WTC11 (cell line): ENCODE data around the gene IRS2. TPM values are rescaled to one million over a fixed set of nuclear protein-coding genes. Genes with fewer than 3 reads are reported as not detected.

Experiments used
- ATAC-seq: fragments of 200-7000 bp; cut with Tn5 transposase; 2 replicates; pipeline ENCODE4 v1.10.0; 2021; ENCODE audit warnings: mild to moderate bottlenecking, moderate library complexity
- CTCF ChIA-PET: fragments of 300-600 bp; sonication (Branson Sonifier 250); formaldehyde crosslinking; loops from one replicate; lab custom pipeline; 2021; ENCODE audit warnings: antibody characterized with exemption; lab: Charles Lee
- POLR2A ChIA-PET: fragments of 350-600 bp; sonication (Branson Sonifier 250); formaldehyde crosslinking; loops from one replicate; lab custom pipeline; 2021; ENCODE audit warnings: antibody characterized with exemption; lab: Charles Lee
- DNase-seq: peaks from one replicate; pipeline ENCODE4 v3.0.0; 2021; ENCODE audit warnings: low spot score
- H3K27ac Mint-ChIP-seq: 2 replicates; pipeline ENCODE4 v1.8.0; 2021; ENCODE audit warnings: mixed read lengths
- H3K27me3 Mint-ChIP-seq: 2 replicates; pipeline ENCODE4 v1.8.0; 2021; ENCODE audit warnings: low read depth, mild to moderate bottlenecking, moderate library complexity, mixed read lengths
- H3K36me3 Mint-ChIP-seq: 2 replicates; pipeline ENCODE4 v1.8.0; 2021; ENCODE audit warnings: mixed read lengths
- H3K4me1 Mint-ChIP-seq: 2 replicates; pipeline ENCODE4 v1.8.0; 2022; ENCODE audit warnings: mixed read lengths
- H3K4me3 Mint-ChIP-seq: 2 replicates; pipeline ENCODE4 v1.8.0; 2021; ENCODE audit warnings: mild to moderate bottlenecking, moderate library complexity, mixed read lengths
- H3K9me3 Mint-ChIP-seq: 2 replicates; pipeline ENCODE4 v1.8.0; 2021; ENCODE audit warnings: mixed read lengths
- CREB1 ChIP-seq: sonication (generic); formaldehyde crosslinking; IDR thresholded peaks from 2 replicates; pipeline ENCODE4 v1.8.0; 2023; ENCODE audit warnings: mild to moderate bottlenecking, missing genetic modification reagents
- CREM ChIP-seq: sonication (generic); formaldehyde crosslinking; IDR thresholded peaks from 2 replicates; pipeline ENCODE4 v1.8.1; 2022; ENCODE audit warnings: mild to moderate bottlenecking, missing genetic modification reagents, moderate library complexity
- E2F1 ChIP-seq: sonication (generic); formaldehyde crosslinking; IDR thresholded peaks from 2 replicates; pipeline ENCODE4 v1.8.0; 2022; ENCODE audit warnings: mild to moderate bottlenecking, missing genetic modification reagents
- EMX1 ChIP-seq: fragments of 250-450 bp; sonication (Bioruptor Pico); IDR thresholded peaks from 2 replicates; pipeline ENCODE4 v1.8.0; 2021; ENCODE audit warnings: mild to moderate bottlenecking
- FOXP1 ChIP-seq: sonication (generic); formaldehyde crosslinking; IDR thresholded peaks from 2 replicates; pipeline ENCODE4 v1.8.0; 2022; ENCODE audit warnings: missing genetic modification reagents, mild to moderate bottlenecking, moderate library complexity, borderline replicate concordance
- FOXP4 ChIP-seq: sonication (generic); formaldehyde crosslinking; IDR thresholded peaks from 2 replicates; pipeline ENCODE4 v1.8.0; 2022; ENCODE audit warnings: mild to moderate bottlenecking, missing genetic modification reagents
- KAT7 ChIP-seq: sonication (generic); formaldehyde crosslinking; IDR thresholded peaks from 2 replicates; pipeline ENCODE4 v1.8.1; 2023; ENCODE audit warnings: missing genetic modification reagents, mild to moderate bottlenecking, borderline replicate concordance
- MAX ChIP-seq: sonication (generic); formaldehyde crosslinking; IDR thresholded peaks from 2 replicates; pipeline ENCODE4 v1.8.0; 2022; ENCODE audit warnings: mild to moderate bottlenecking, missing genetic modification reagents
- MYBL2 ChIP-seq: sonication (generic); formaldehyde crosslinking; IDR thresholded peaks from 2 replicates; pipeline ENCODE4 v1.8.1; 2023; ENCODE audit warnings: mild to moderate bottlenecking, moderate library complexity, missing genetic modification reagents
- SMAD3 ChIP-seq: sonication (generic); formaldehyde crosslinking; IDR thresholded peaks from 2 replicates; pipeline ENCODE4 v1.8.0; 2022; ENCODE audit warnings: missing genetic modification reagents, mild to moderate bottlenecking, borderline replicate concordance
- SMAD4 ChIP-seq: sonication (generic); formaldehyde crosslinking; IDR thresholded peaks from 2 replicates; pipeline ENCODE4 v1.8.0; 2022; ENCODE audit warnings: mild to moderate bottlenecking, missing genetic modification reagents
- STAT6 ChIP-seq: sonication (generic); formaldehyde crosslinking; conservative IDR thresholded peaks from 2 replicates; pipeline ENCODE4 v1.8.1; 2023; ENCODE audit warnings: mild to moderate bottlenecking, low read depth, missing genetic modification reagents, moderate library complexity
- TEAD4 ChIP-seq: sonication (generic); formaldehyde crosslinking; IDR thresholded peaks from 2 replicates; pipeline ENCODE4 v1.8.0; 2022; ENCODE audit warnings: mild to moderate bottlenecking, missing genetic modification reagents
- ZBTB43 ChIP-seq: sonication (generic); formaldehyde crosslinking; IDR thresholded peaks from 2 replicates; pipeline ENCODE4 v1.8.1; 2023; ENCODE audit warnings: mild to moderate bottlenecking, missing genetic modification reagents
- ZMAT4 ChIP-seq: fragments of 250-450 bp; sonication (Bioruptor Pico); IDR thresholded peaks from 2 replicates; pipeline ENCODE4 v1.9.0; 2021; ENCODE audit warnings: mild to moderate bottlenecking
- ZNF121 ChIP-seq: sonication (generic); formaldehyde crosslinking; IDR thresholded peaks from 2 replicates; pipeline ENCODE4 v1.8.0; 2023; ENCODE audit warnings: missing genetic modification reagents
- ZNF219 ChIP-seq: sonication (generic); formaldehyde crosslinking; IDR thresholded peaks from 2 replicates; pipeline ENCODE4 v1.8.0; 2023; ENCODE audit warnings: missing genetic modification reagents, mild to moderate bottlenecking, borderline replicate concordance
- ZNF263 ChIP-seq: sonication (generic); formaldehyde crosslinking; IDR thresholded peaks from 2 replicates; pipeline ENCODE4 v1.8.1; 2022; ENCODE audit warnings: low read depth, mild to moderate bottlenecking, moderate library complexity, missing genetic modification reagents
- ZNF425 ChIP-seq: fragments of 250-450 bp; sonication (Bioruptor Pico); conservative IDR thresholded peaks from 2 replicates; pipeline ENCODE4 v1.9.0; 2021; ENCODE audit warnings: mild to moderate bottlenecking
- ZNF532 ChIP-seq: fragments of 250-450 bp; sonication (Bioruptor Pico); IDR thresholded peaks from 2 replicates; pipeline ENCODE4 v1.9.0; 2021; ENCODE audit warnings: mild to moderate bottlenecking, borderline replicate concordance
- total RNA-seq: library from RNA; stranded (reverse); gene quantifications from 3 replicates; pipeline ENCODE4 v1.2.3, GENCODE V29; 2021

The IRS2 gene
- total RNA-seq, 1 experiment from 2014 or later, result 20.5 TPM

- H3K4me3 Mint-ChIP-seq, result no peak overlapping the region
- DNase-seq (no peak), ATAC-seq (no peak)
- no peak overlapping the region for H3K27ac Mint-ChIP-seq
- H3K4me1 Mint-ChIP-seq, result peaks cover 14% of the 10 kb centered on the region
- POLR2A ChIA-PET, result interaction anchor here (1.0 kb wide), 1 partner anchor 114 kb away, joined by 5 read pairs; no protein-coding TSS in a partner anchor
- TF ChIP-seq SMAD3 (CRISPR knock-in tag) (no peak), ZNF121 (CRISPR knock-in tag) (no peak), ZMAT4 (CRISPR knock-in tag) (no peak), SMAD4 (CRISPR knock-in tag) (no peak), ZNF263 (CRISPR knock-in tag) (no peak)
- CTCF ChIA-PET, result interaction anchor here (1.2 kb wide), 1 partner anchor 875 kb away, joined by 3 read pairs; no protein-coding TSS in a partner anchor
- H3K36me3 Mint-ChIP-seq, result no peaks in the 10 kb centered on the region
- no peaks in the 10 kb centered on the region; the same call in 1 of the 2 replicates for H3K27me3 Mint-ChIP-seq
- H3K9me3 Mint-ChIP-seq, result no peaks in the 10 kb centered on the region
Measured at GRCh38 chr13:109790086-109790485, 3.7 kb upstream of the IRS2 start.

GRCh38 chr13:109789262-109789661 lies 2.9 kb upstream of the IRS2 start:
- Mint-ChIP-seq H3K27me3 (no peaks in the 10 kb centered on the region; the same call in 1 of the 2 replicates), H3K36me3 (no peaks in the 10 kb centered on the region), H3K4me1 (peaks cover 14% of the 10 kb centered on the region), H3K4me3 (no peak overlapping the region), H3K9me3 (no peaks in the 10 kb centered on the region), H3K27ac (no peak overlapping the region)
- DNase-seq (no peak), ATAC-seq (no peak)
- CTCF ChIA-PET, result no interaction called here
- POLR2A ChIA-PET, result no interaction called here
- no peak for TF ChIP-seq FOXP4 (CRISPR knock-in tag)
- TF ChIP-seq CREM, result no peak
- no peak for TF ChIP-seq ZNF532
- TF ChIP-seq TEAD4 (CRISPR knock-in tag), result no peak
- no peak for TF ChIP-seq KAT7 (CRISPR knock-in tag)
- no peak for TF ChIP-seq EMX1 (CRISPR knock-in tag)
- TF ChIP-seq MAX (CRISPR knock-in tag), result no peak
- TF ChIP-seq FOXP1 (CRISPR knock-in tag), result no peak
- TF ChIP-seq ZNF219 (CRISPR knock-in tag), result no peak
- TF ChIP-seq MYBL2 (CRISPR knock-in tag), result no peak
- no peak for TF ChIP-seq CREB1 (CRISPR knock-in tag)
- TF ChIP-seq ZNF425 (CRISPR knock-in tag), result no peak
- no peak for TF ChIP-seq E2F1
- TF ChIP-seq STAT6 (CRISPR knock-in tag), result no peak
- no peak for TF ChIP-seq ZBTB43 (CRISPR knock-in tag)
